GM13977 (cell line): ENCODE measurements around the gene KMT2D.

ENCODE experiments used
- DNase-seq: peaks from one replicate; pipeline ENCODE4 v3.0.0; 2012; ENCODE audit warnings: low spot score
- CTCF ChIP-seq: IDR thresholded peaks from 2 replicates; pipeline ENCODE4 v1.5.1; 2012; ENCODE audit warnings: mild to moderate bottlenecking, control low read depth; ENCODE audit not compliant: insufficient read depth; ENCODE audit errors: extremely low read depth, missing control alignments
- in situ Hi-C: fragments of 300-500 bp; cut with MboI; formaldehyde crosslinking; loops from one replicate; pipeline ENCODE4 v1.12.0; 2022; ENCODE audit warnings: low sequenced_read_pairs, low pct_unique_long_range_greater_than_20kb, mixed read lengths, inconsistent platforms; ENCODE audit not compliant: unreplicated experiment

The KMT2D gene

GRCh38 chr12:49034286-49034622 lies 26.3 kb downstream of the KMT2D start:
- DNase-seq = no peak
- in situ Hi-C loops = no loop called here
- TF ChIP-seq CTCF = no peak

DNA sequence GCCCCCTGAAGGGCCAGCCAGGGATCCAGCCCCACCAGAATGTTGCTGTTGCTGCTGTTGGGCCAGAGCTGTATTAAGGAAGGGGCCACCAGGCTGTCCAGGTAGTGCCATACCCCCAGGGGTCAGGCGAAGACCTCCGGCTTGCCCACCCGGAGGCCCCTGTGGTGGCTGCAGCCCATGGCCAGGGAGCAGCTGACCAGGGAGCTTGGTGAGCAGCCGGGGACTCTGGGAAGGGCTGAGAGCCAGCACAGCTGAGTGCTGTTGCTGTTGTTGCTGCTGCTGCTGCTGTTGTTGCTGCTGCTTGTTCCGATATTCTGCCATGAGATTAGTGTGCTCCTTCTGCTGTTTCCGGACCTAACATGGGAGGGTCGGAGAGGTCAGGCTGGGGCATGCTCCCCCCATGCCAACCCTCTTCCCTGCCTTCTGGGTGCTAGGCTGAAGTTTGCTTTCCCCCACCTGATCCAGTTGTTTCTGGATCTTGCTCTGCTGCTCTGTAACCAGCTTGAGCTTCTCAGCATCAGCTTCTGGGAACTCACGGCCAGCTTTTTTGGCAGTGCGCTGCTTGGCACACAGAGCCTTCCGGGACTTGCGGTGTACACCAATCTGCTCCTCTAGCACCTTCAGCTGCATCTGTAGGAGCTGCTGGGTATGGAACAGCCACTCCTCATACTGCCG lies 26.8 kb downstream of the KMT2D start:
- TF ChIP-seq CTCF = no peak
- DNase-seq = no peak
- in situ Hi-C loops = no loop called here

DNA sequence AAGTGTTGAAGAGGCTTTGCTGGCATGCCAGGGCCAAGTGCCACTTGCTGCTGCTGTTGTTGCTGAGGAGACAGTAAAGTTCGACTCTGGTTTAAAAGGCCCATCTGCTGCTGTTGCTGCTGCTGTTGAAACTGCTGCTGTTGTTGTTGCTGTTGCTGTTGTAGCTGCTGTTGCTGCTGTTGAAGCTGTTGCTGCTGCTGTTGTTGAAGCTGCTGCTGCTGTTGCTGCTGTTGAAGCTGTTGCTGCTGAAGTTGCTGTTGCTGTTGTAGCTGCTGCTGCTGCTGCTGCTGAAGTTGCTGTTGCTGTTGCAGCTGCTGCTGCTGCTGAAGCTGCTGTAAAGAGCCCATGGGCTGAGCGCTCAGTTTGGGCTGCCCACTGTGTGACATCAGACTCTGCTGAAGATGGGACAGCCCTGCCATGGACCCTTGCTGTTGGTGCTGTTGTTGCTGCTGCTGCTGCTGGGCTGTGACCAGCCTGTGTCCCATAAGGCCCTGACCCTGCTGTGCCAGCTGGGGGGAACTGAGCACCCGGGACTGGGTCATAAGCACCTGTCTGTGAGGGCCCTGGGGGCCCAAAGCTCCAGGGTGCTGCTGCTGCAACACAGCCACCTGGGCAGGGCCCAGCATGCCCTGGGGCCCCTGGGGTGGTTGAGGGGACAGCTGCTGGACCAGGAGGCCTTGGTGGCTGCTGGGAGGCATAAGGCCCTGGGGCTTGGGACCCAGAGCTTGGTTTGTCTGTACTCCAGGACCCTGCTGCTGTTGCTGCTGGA lies 27.7 kb downstream of the KMT2D start:
- no peak for DNase-seq
- in situ Hi-C loops = no loop called here
- no peak for TF ChIP-seq CTCF

DNA sequence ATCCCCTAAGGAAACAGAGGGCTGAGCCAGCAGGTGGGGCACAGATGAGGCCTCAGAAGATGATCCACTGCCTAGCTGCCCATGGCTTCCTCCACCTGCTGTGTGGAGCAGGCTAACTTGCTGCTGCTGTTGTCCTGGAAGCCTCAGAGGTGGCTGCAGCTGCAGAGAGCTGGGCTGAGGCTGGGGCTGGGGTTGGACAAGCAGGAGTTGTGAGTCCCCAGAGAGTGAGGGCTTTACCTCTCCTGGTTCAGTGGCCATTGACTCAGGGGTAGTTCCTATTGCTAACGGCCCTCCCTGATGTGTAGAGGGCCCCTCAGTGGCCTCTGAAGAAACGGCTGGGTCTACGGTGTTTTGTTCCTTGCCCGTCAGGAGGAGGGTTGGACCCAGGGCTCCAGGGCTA lies 28.3 kb downstream of the KMT2D start:
- in situ Hi-C loops = no loop called here
- DNase-seq = no peak
- TF ChIP-seq CTCF = no peak

- in situ Hi-C loops = no loop called here
- TF ChIP-seq CTCF = no peak
- DNase-seq = no peak
Measured at GRCh38 chr12:49031573-49032161, 28.9 kb downstream of the KMT2D start.

- no peak for DNase-seq
- no peak for TF ChIP-seq CTCF
- in situ Hi-C loops = no loop called here
Measured at GRCh38 chr12:49030714-49031572, 29.7 kb downstream of the KMT2D start.
